Gastroesophageal sphincter (tissue), 3 donors: Measurements from ENCODE around the gene COMMD10.

Experiments
- POLR2A ChIP-seq, 2 donors: fragments of 450-650 bp; IDR thresholded peaks; one replicate each; pipeline ENCODE4 v1.6.1; 2017; ENCODE audit warnings: antibody characterized with exemption in 2 of 2, mild to moderate bottlenecking in 2 of 2, moderate library complexity in 1 of 2
- TF ChIP-seq, protein P1 (sequence below), 4 experiments: fragments of 200-600 bp in 2 of 4; fragments of 450-650 bp in 2 of 4; sonication (generic) in 1 of 4; IDR thresholded peaks; one replicate each; pipeline ENCODE4 v1.5.1; 2017 to 2019; ENCODE audit warnings: antibody characterized with exemption in 4 of 4, mild to moderate bottlenecking in 2 of 4, moderate library complexity in 2 of 4

DNA sequence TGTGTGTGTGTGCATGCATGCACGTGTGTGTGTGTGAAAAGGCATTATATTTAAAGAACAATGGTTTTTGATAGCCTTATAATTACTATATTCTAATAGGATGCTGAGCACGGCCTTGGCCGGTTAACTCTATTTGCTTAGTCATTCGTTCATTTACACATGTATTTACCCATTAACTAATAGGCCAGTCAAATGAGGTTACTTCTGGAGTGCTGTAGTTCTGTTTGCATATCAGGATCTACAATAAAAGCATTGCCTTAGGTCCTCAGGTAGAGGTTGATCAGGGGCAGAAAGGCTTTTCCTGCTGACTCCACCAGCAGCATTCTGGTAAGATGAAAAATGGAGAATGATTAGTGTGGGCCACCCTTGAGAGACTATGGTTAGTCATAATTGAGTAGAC lies 219.0 kb downstream of the COMMD10 start:
- TF ChIP-seq, protein P1, sequence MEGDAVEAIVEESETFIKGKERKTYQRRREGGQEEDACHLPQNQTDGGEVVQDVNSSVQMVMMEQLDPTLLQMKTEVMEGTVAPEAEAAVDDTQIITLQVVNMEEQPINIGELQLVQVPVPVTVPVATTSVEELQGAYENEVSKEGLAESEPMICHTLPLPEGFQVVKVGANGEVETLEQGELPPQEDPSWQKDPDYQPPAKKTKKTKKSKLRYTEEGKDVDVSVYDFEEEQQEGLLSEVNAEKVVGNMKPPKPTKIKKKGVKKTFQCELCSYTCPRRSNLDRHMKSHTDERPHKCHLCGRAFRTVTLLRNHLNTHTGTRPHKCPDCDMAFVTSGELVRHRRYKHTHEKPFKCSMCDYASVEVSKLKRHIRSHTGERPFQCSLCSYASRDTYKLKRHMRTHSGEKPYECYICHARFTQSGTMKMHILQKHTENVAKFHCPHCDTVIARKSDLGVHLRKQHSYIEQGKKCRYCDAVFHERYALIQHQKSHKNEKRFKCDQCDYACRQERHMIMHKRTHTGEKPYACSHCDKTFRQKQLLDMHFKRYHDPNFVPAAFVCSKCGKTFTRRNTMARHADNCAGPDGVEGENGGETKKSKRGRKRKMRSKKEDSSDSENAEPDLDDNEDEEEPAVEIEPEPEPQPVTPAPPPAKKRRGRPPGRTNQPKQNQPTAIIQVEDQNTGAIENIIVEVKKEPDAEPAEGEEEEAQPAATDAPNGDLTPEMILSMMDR (IDR thresholded peaks at IDR 0.05) = no peak
- TF ChIP-seq POLR2A (IDR thresholded peaks at IDR 0.05) = no peak
